Measurements from ENCODE around the gene TWSG1. TPM values are rescaled to one million over a fixed set of nuclear protein-coding genes. Genes with fewer than 3 reads are reported as not detected.
A peak's percentile ranks its signal among the peaks of the same experiment; 100 is the strongest.

The TWSG1 gene
- total RNA-seq, 1 donor = 101 TPM

- no peak overlapping the region for H3K27ac ChIP-seq (ENCODE audit: low read depth, low read length)
- H4K20me1 ChIP-seq (ENCODE audit: insufficient read depth, low read length) = no peaks in the 10 kb centered on the region
- TF ChIP-seq CTCF (IDR thresholded peaks at IDR 0.05; ENCODE audit: extremely low read depth, low read depth, low read length) = no peak
- H3K4me3 ChIP-seq (ENCODE audit: insufficient read depth, low read length) = no peak overlapping the region
- H2AFZ ChIP-seq (ENCODE audit: low read length) = no peak overlapping the region
- peaks cover 4% of the 10 kb centered on the region for H3K4me1 ChIP-seq (ENCODE audit: insufficient read depth, low read length)
- peaks cover 2% of the 10 kb centered on the region for H3K9me3 ChIP-seq (ENCODE audit: low read depth, low read length)
- no peak overlapping the region for H3K4me2 ChIP-seq (ENCODE audit: insufficient read depth, low read length)
- no peaks in the 10 kb centered on the region for H3K27me3 ChIP-seq (ENCODE audit: insufficient read depth, low read length)
- H3K79me2 ChIP-seq (ENCODE audit: insufficient read depth, low read length) = no peaks in the 10 kb centered on the region
- H3K36me3 ChIP-seq (ENCODE audit: insufficient read depth, low read length) = no peaks in the 10 kb centered on the region
- DNase-seq (ENCODE audit: insufficient read length, low spot score, missing footprints) = peak; percentile 52
Measured at GRCh38 chr18:9328776-9329175, 5.8 kb upstream of the TWSG1 start.

GRCh38 chr18:9329471-9329870, 5.1 kb upstream of the TWSG1 start:
- H3K79me2 ChIP-seq (ENCODE audit: insufficient read depth, low read length) = no peaks in the 10 kb centered on the region
- H2AFZ ChIP-seq (ENCODE audit: low read length) = no peak overlapping the region
- H3K4me2 ChIP-seq (ENCODE audit: insufficient read depth, low read length) = no peak overlapping the region
- no peaks in the 10 kb centered on the region for H3K36me3 ChIP-seq (ENCODE audit: insufficient read depth, low read length)
- no peak overlapping the region for H3K4me3 ChIP-seq (ENCODE audit: insufficient read depth, low read length)
- peaks cover 4% of the 10 kb centered on the region for H3K4me1 ChIP-seq (ENCODE audit: insufficient read depth, low read length)
- no peak for TF ChIP-seq CTCF (IDR thresholded peaks at IDR 0.05; ENCODE audit: extremely low read depth, low read depth, low read length)
- no peaks in the 10 kb centered on the region for H3K27me3 ChIP-seq (ENCODE audit: insufficient read depth, low read length)
- no peak for DNase-seq (ENCODE audit: insufficient read length, low spot score, missing footprints)
- peaks cover 2% of the 10 kb centered on the region for H3K9me3 ChIP-seq (ENCODE audit: low read depth, low read length)
- no peaks in the 10 kb centered on the region for H4K20me1 ChIP-seq (ENCODE audit: insufficient read depth, low read length)
- H3K27ac ChIP-seq (ENCODE audit: low read depth, low read length) = no peak overlapping the region

GRCh38 chr18:9330419-9330818, 4.2 kb upstream of the TWSG1 start:
- Histone ChIP-seq H3K79me2 (ENCODE audit: insufficient read depth, low read length) (peaks cover 6% of the 10 kb centered on the region), H3K4me1 (ENCODE audit: insufficient read depth, low read length) (peaks cover 4% of the 10 kb centered on the region), H3K4me3 (ENCODE audit: insufficient read depth, low read length) (no peak overlapping the region), H3K36me3 (ENCODE audit: insufficient read depth, low read length) (no peaks in the 10 kb centered on the region), H3K27me3 (ENCODE audit: insufficient read depth, low read length) (no peaks in the 10 kb centered on the region), H2AFZ (ENCODE audit: low read length) (no peak overlapping the region), H4K20me1 (ENCODE audit: insufficient read depth, low read length) (no peaks in the 10 kb centered on the region), H3K4me2 (ENCODE audit: insufficient read depth, low read length) (no peak overlapping the region), H3K27ac (ENCODE audit: low read depth, low read length) (no peak overlapping the region), H3K9me3 (ENCODE audit: low read depth, low read length) (peaks cover 2% of the 10 kb centered on the region)
- TF ChIP-seq CTCF (IDR thresholded peaks at IDR 0.05; ENCODE audit: extremely low read depth, low read depth, low read length) = no peak
- no peak for DNase-seq (ENCODE audit: insufficient read length, low spot score, missing footprints)

GRCh38 chr18:9333441-9334328, 888 bp upstream of the TWSG1 start:
- peak overlapping the region; percentile 96 for H3K4me2 ChIP-seq (ENCODE audit: insufficient read depth, low read length)
- peak overlapping the region; percentile 72 for H3K4me3 ChIP-seq (ENCODE audit: insufficient read depth, low read length)
- H3K9me3 ChIP-seq (ENCODE audit: low read depth, low read length) = no peaks in the 10 kb centered on the region
- TF ChIP-seq CTCF (IDR thresholded peaks at IDR 0.05; ENCODE audit: extremely low read depth, low read depth, low read length) = no peak
- peaks cover 9% of the 10 kb centered on the region for H3K4me1 ChIP-seq (ENCODE audit: insufficient read depth, low read length)
- H4K20me1 ChIP-seq (ENCODE audit: insufficient read depth, low read length) = no peaks in the 10 kb centered on the region
- peaks cover 12% of the 10 kb centered on the region for H3K36me3 ChIP-seq (ENCODE audit: insufficient read depth, low read length)
- DNase-seq (ENCODE audit: insufficient read length, low spot score, missing footprints) = peak; percentile 77
- peak overlapping the region; percentile 98 for H2AFZ ChIP-seq (ENCODE audit: low read length)
- peak overlapping the region; percentile 78 for H3K27ac ChIP-seq (ENCODE audit: low read depth, low read length)
- no peaks in the 10 kb centered on the region for H3K27me3 ChIP-seq (ENCODE audit: insufficient read depth, low read length)
- H3K79me2 ChIP-seq (ENCODE audit: insufficient read depth, low read length) = peaks cover 34% of the 10 kb centered on the region
